ENCODE measurements around the gene CASP8. TPM values are rescaled to one million over a fixed set of nuclear protein-coding genes. Genes with fewer than 3 reads are reported as not detected.

The CASP8 gene
- total and polyA plus RNA-seq, 9 of the 15 experiments (the other 6 are each of a cell fraction or from before 2014, with no cell fraction given): 10.2 to 31.4 (median 19.4) TPM

- TF ChIP-seq ZNF175 (CRISPR knock-in tag; IDR thresholded peaks at IDR 0.05; ENCODE audit: low read depth) (no peak; the same call in 1 of the 2 replicates), NR2C1 (IDR thresholded peaks at IDR 0.05) (no peak), NR2C1 (tag; IDR thresholded peaks at IDR 0.05) (no peak), CREBBP (IDR thresholded peaks at IDR 0.05; ENCODE audit: low read depth, low read length) (no peak), ZNF212 (CRISPR knock-in tag; IDR thresholded peaks at IDR 0.05) (no peak), CBX8 (IDR thresholded peaks at IDR 0.05; ENCODE audit: borderline replicate concordance, extremely low read depth, low read depth, low read length, poor library complexity, severe bottlenecking) (no peak), MTA1 (IDR thresholded peaks at IDR 0.05; ENCODE audit: borderline replicate concordance) (0 out of 2 replicates have a peak, but pooled peaks have one; percentile 25), PCBP1 (IDR thresholded peaks at IDR 0.05; ENCODE audit: low read depth, low read length, poor library complexity, severe bottlenecking) (no peak), SIN3A (IDR thresholded peaks at IDR 0.05; ENCODE audit: borderline replicate concordance in 2 of 2, control insufficient read depth in 1 of 2, low read depth in 2 of 2, low read length in 2 of 2) (0 out of 4 replicates have a peak, but pooled peaks of 1 of the 2 experiments have one; percentile 20), ZNF41 (CRISPR knock-in tag; conservative IDR thresholded peaks at IDR 0.05) (no peak), CREB3L1 (IDR thresholded peaks at IDR 0.05; ENCODE audit: borderline replicate concordance, low read depth) (peak; percentile 16; the same call in 1 of the 2 replicates), ZNF140 (CRISPR knock-in tag; IDR thresholded peaks at IDR 0.05) (no peak), MAX (CRISPR knock-in tag; IDR thresholded peaks at IDR 0.05) (peak; percentile 52; the same call in 1 of the 2 replicates)
Measured at GRCh38 chr2:201257956-201258665, 2.2 kb upstream of the CASP8 start (continued).
